Right lobe of liver (tissue), 4 donors: Measurements from ENCODE around the gene SCUBE3.

Experiments used
- CTCF ChIP-seq, 4 donors: fragments of 200-600 bp in 3 of 4; fragments of 450-650 bp in 1 of 4; IDR thresholded peaks; one replicate each; pipeline versions ENCODE4 v1.5.1 to v1.8.0; 2016 to 2022; ENCODE audit warnings: antibody characterized with exemption in 4 of 4, mild to moderate bottlenecking in 2 of 4
- POLR2A ChIP-seq: fragments of 450-650 bp; IDR thresholded peaks from one replicate; pipeline ENCODE4 v1.6.1; 2017; ENCODE audit warnings: antibody characterized with exemption, mild to moderate bottlenecking
- donor health status: DM: no; HTN: no; CAD: no.
- donor health status: DM: no; HTN: no; CAD: no.
- donor health status: DM: no; HTN: yes; CAD: no.

- TF ChIP-seq CTCF (IDR thresholded peaks at IDR 0.05) (no peak), POLR2A (no peak)
These were observed 54.1 kb downstream of the SCUBE3 start for GRCh38 chr6:35267897-35268296.
